GM21576 (cell line): Measurements from ENCODE around the gene CYP2B6.
"Not testable (repeated sequence)": the region's sequence is repeated elsewhere in the genome, so short reads cannot be mapped to it uniquely, and the experiment has no call there.

ENCODE experiments used
- ATAC-seq: cut with Tn5 transposase; IDR thresholded peaks from one replicate; pipeline ENCODE4 v1.9.1; 2021; ENCODE audit warnings: mild to moderate bottlenecking, moderate library complexity; ENCODE audit not compliant: unreplicated experiment

CYP2B6 gene

GRCh38 chr19:40979759-40980158, 11.3 kb upstream of the CYP2B6 start:
- not testable (repeated sequence) for ATAC-seq

GRCh38 chr19:40980743-40981442, 10.2 kb upstream of the CYP2B6 start:
- ATAC-seq, result not testable (repeated sequence)

GRCh38 chr19:40981591-40981990, 9.5 kb upstream of the CYP2B6 start:
- no peak for ATAC-seq

- ATAC-seq, result no peak
Measured at GRCh38 chr19:40982594-40983101, 8.4 kb upstream of the CYP2B6 start.

GRCh38 chr19:40989453-40989852, 1.6 kb upstream of the CYP2B6 start:
- no peak for ATAC-seq

- no peak for ATAC-seq
Measured at GRCh38 chr19:40995355-40995754, 4.3 kb downstream of the CYP2B6 start.

GRCh38 chr19:40999018-40999417, 7.9 kb downstream of the CYP2B6 start:
- ATAC-seq, result not testable (repeated sequence)

GRCh38 chr19:41000310-41000737, 9.2 kb downstream of the CYP2B6 start:
- ATAC-seq, result no peak

GRCh38 chr19:41001243-41001971, 10.3 kb downstream of the CYP2B6 start:
- ATAC-seq, result no peak

GRCh38 chr19:41003656-41004055, 12.6 kb downstream of the CYP2B6 start:
- ATAC-seq, result not testable (repeated sequence)

- ATAC-seq, result no peak
Measured at GRCh38 chr19:41009700-41010235, 18.7 kb downstream of the CYP2B6 start.

- ATAC-seq, result no peak
Measured at GRCh38 chr19:41013359-41013758, 22.3 kb downstream of the CYP2B6 start.

- no peak for ATAC-seq
Measured at GRCh38 chr19:41014643-41015042, 23.6 kb downstream of the CYP2B6 start.

- ATAC-seq, result no peak
Measured at GRCh38 chr19:41016488-41017071, 25.5 kb downstream of the CYP2B6 start.

GRCh38 chr19:41018736-41019290, 27.7 kb downstream of the CYP2B6 start:
- no peak for ATAC-seq

GRCh38 chr19:41019346-41019745, 28.3 kb downstream of the CYP2B6 start:
- ATAC-seq, result no peak

- no peak for ATAC-seq
Measured at GRCh38 chr19:41023193-41023592, 32.1 kb downstream of the CYP2B6 start.

- no peak for ATAC-seq
Measured at GRCh38 chr19:41025411-41025810, 34.3 kb downstream of the CYP2B6 start.

GRCh38 chr19:41025871-41026270, 34.8 kb downstream of the CYP2B6 start:
- ATAC-seq, result no peak

GRCh38 chr19:41027273-41027967, 36.3 kb downstream of the CYP2B6 start:
- no peak for ATAC-seq
